A549 (cell line): Measurements from ENCODE around the gene SEMA5A.

Experiments
- BHLHE40 ChIP-seq: IDR thresholded peaks from 2 replicates; pipeline ENCODE4 v1.6.1; 2012; ENCODE audit warnings: low read depth, low read length, inconsistent platforms
- EP300 ChIP-seq, 2 experiments: fragments of >200 bp; sonication (Bioruptor Twin); formaldehyde crosslinking; IDR thresholded peaks; 2 replicates in 1 of 2; 3 replicates in 1 of 2; pipeline ENCODE4 v1.6.1; 2016 to 2017
- ESRRA ChIP-seq: fragments of 150-350 bp; IDR thresholded peaks from 2 replicates; pipeline ENCODE4 v1.6.1; 2014; ENCODE audit warnings: mild to moderate bottlenecking, low read length, borderline replicate concordance
- FOSB ChIP-seq: fragments of 250-450 bp; sonication (Bioruptor Pico); IDR thresholded peaks from 2 replicates; pipeline ENCODE4 v1.5.0; 2020; ENCODE audit warnings: mild to moderate bottlenecking, moderate library complexity
- HDAC2 ChIP-seq: fragments of 200-600 bp; sonication (generic); IDR thresholded peaks from 2 replicates; pipeline ENCODE4 v1.6.1; 2016
- HMGXB4 ChIP-seq: fragments of 250-450 bp; sonication (Bioruptor Pico); IDR thresholded peaks from 2 replicates; pipeline ENCODE4 v1.5.0; 2021; ENCODE audit warnings: mild to moderate bottlenecking, moderate library complexity, borderline replicate concordance
- MAX ChIP-seq: IDR thresholded peaks from 2 replicates; pipeline ENCODE4 v1.6.1; 2012
- MAZ ChIP-seq: fragments of 150-350 bp; IDR thresholded peaks from 2 replicates; pipeline ENCODE4 v1.6.1; 2014; ENCODE audit warnings: antibody characterized with exemption, low read depth, low read length, borderline replicate concordance
- POLR2A ChIP-seq: IDR thresholded peaks from 2 replicates; pipeline ENCODE4 v1.6.1; 2012; ENCODE audit warnings: mild to moderate bottlenecking, low read length
- TP53 ChIP-seq: fragments of 250-450 bp; sonication (Bioruptor Pico); IDR thresholded peaks from 2 replicates; pipeline ENCODE4 v1.5.0; 2021; ENCODE audit warnings: mild to moderate bottlenecking, moderate library complexity
- ZC3H11A ChIP-seq: fragments of 450-650 bp; IDR thresholded peaks from 2 replicates; pipeline ENCODE4 v1.6.1; 2014; ENCODE audit warnings: antibody characterized with exemption, mild to moderate bottlenecking
- TF ChIP-seq, protein P1 (sequence below): fragments of >200 bp; sonication (Bioruptor Twin); formaldehyde crosslinking; IDR thresholded peaks from 3 replicates; pipeline ENCODE4 v1.5.1; 2016
- TF ChIP-seq, protein P2 (sequence below): fragments of 200-600 bp; sonication (generic); IDR thresholded peaks from 2 replicates; pipeline ENCODE4 v1.6.1; 2016; ENCODE audit warnings: antibody characterized with exemption, mild to moderate bottlenecking, moderate library complexity

DNA sequence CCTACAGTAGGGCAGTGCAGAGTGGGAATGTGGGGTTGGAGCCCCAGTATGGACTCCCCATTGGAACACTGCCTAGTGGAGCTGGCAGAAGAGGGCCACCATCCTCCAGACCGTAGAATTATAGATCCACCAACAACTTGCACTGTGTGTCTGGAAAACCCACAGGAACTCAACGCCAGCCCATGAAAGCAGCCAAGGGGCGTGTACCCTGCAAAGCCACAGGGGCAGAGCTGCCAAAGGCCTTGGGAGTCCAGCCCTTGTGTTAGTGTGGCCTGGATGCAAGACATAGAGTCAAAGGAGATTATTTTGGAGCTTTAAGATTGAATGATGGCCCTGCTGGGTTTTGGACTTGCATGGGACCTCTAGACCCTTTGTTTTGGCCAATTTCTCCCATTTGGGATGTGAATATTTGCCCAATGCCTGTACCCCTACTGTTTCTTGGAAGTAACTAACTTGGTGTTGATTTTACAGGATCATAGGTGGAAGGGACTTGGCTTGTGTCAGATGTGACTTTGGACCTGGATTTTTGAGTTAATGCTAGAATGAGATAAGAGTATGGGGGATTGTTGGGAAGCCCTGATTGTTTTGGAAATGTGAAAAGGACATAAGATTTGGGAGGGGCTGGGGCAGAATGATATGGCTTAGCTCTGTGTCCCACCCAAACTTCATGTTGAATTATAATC lies 266.8 kb downstream of the SEMA5A start:
- TF ChIP-seq ESRRA (no peak), TP53 (no peak), POLR2A (no peak), BHLHE40 (no peak), EP300 (IDR thresholded peaks at IDR 0.05) (no peak), HMGXB4 (no peak), ZC3H11A (no peak), MAX (no peak), HDAC2 (no peak), MAZ (no peak), FOSB (CRISPR knock-in tag) (no peak)
- TF ChIP-seq, protein P1, sequence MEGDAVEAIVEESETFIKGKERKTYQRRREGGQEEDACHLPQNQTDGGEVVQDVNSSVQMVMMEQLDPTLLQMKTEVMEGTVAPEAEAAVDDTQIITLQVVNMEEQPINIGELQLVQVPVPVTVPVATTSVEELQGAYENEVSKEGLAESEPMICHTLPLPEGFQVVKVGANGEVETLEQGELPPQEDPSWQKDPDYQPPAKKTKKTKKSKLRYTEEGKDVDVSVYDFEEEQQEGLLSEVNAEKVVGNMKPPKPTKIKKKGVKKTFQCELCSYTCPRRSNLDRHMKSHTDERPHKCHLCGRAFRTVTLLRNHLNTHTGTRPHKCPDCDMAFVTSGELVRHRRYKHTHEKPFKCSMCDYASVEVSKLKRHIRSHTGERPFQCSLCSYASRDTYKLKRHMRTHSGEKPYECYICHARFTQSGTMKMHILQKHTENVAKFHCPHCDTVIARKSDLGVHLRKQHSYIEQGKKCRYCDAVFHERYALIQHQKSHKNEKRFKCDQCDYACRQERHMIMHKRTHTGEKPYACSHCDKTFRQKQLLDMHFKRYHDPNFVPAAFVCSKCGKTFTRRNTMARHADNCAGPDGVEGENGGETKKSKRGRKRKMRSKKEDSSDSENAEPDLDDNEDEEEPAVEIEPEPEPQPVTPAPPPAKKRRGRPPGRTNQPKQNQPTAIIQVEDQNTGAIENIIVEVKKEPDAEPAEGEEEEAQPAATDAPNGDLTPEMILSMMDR, result no peak
- TF ChIP-seq, protein P2, sequence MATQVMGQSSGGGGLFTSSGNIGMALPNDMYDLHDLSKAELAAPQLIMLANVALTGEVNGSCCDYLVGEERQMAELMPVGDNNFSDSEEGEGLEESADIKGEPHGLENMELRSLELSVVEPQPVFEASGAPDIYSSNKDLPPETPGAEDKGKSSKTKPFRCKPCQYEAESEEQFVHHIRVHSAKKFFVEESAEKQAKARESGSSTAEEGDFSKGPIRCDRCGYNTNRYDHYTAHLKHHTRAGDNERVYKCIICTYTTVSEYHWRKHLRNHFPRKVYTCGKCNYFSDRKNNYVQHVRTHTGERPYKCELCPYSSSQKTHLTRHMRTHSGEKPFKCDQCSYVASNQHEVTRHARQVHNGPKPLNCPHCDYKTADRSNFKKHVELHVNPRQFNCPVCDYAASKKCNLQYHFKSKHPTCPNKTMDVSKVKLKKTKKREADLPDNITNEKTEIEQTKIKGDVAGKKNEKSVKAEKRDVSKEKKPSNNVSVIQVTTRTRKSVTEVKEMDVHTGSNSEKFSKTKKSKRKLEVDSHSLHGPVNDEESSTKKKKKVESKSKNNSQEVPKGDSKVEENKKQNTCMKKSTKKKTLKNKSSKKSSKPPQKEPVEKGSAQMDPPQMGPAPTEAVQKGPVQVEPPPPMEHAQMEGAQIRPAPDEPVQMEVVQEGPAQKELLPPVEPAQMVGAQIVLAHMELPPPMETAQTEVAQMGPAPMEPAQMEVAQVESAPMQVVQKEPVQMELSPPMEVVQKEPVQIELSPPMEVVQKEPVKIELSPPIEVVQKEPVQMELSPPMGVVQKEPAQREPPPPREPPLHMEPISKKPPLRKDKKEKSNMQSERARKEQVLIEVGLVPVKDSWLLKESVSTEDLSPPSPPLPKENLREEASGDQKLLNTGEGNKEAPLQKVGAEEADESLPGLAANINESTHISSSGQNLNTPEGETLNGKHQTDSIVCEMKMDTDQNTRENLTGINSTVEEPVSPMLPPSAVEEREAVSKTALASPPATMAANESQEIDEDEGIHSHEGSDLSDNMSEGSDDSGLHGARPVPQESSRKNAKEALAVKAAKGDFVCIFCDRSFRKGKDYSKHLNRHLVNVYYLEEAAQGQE, result no peak
